Sciatic nerve (tissue), 2 donors: ENCODE results near the gene MYL5. TPM values are rescaled to one million over a fixed set of nuclear protein-coding genes. Genes with fewer than 3 reads are reported as not detected.

Source experiments
- ATAC-seq: fragments of 200-7000 bp; cut with Tn5 transposase; one replicate; pipeline ENCODE4 v1.9.1; 2020; ENCODE audit warnings: mild to moderate bottlenecking, moderate library complexity
- DNase-seq: peaks from one replicate; pipeline ENCODE4 v3.0.0-alpha.2; 2020; ENCODE audit warnings: low spot score
- intact Hi-C: fragments of 100-400 bp; cut with DNase I; formaldehyde crosslinking; loops from one replicate; pipeline ENCODE4 v1.14.2; 2022
- total RNA-seq: library from RNA; stranded (reverse); fragmentation: NEBNext Ultra II Directional; extraction: Animal tissue kit (Norgen Biotek cat#: 25700); gene quantifications from one replicate; pipeline ENCODE4 v1.2.1, GENCODE V29; 2021
- donor health status: DM: no; HTN: no; CAD: no.
- donor health status: DM: no; HTN: no; CAD: no.

Gene MYL5
- total RNA-seq, 1 donor from 2014 or later: 14.6 TPM

DNA sequence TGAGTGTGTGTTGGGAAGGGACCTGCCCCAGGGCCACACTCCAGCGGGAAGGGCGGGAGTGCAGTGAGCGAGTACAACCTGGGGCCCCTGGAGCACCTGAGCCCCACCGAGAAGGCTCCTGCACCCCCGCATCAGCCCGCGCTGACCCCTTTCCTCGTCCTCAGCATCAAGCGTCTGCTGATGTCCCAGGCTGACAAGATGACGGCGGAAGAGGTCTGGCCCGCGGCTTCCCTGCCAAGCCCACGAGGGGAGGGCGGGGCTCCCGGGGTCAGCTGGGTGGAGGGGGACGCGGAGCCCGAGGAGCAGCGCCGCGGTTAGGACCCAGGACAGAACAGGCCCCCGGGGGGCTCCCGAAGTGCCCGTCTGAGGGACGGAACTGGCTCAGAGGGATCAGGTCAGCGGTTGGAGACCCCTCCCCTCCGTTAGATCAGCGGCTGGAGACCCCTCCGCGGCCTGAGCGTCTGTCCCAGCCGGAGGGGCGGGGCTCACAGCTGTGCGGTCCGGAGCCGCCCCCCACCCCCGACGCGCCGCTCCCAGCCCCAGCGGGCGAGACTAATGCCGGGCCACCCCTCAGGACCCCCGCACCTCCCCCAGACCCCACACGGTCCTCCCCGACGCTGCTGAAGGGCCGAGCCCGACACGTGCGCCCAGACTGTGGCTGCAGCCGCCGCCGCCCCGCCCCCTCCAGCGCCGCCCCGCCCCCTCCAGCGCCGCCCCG lies 6.7 kb downstream of the MYL5 start:
- DNase-seq: peak; percentile 85
- intact Hi-C loops: no loop called here
- ATAC-seq: peak; percentile 60

DNA sequence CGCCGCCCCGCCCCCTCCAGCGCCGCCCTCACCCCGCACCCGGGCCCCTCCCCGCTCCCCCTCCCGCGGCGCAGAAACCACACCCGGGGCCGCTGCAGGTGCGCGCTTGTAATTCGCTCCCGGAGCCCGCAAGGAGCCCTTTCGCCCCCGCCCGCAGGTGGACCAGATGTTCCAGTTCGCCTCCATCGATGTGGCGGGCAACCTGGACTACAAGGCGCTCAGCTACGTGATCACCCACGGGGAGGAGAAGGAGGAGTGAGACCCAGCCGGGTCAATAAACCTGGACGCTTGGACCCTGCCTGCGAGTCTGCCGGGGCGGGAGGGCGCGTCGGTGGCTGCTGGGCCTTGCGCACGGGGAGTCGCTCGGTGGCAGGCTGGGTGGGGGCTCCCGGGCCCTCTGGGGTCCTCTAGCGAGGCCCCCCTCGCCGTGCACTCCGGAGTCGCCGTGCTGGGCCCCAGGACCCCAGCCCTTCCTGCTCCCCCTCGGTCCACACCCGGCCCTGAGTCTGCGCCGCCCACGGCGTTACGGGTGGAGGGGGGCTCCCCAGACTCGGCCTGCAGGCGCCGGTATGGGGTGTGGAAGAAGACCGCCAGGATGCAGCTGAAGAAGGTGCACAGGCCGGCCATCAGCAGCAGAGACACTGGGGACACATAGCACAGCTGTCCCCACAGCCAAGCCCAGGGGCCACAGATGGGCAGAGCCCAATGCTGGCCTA lies 7.6 kb downstream of the MYL5 start:
- no peak for ATAC-seq
- no peak for DNase-seq
- intact Hi-C loops: no loop called here

DNA sequence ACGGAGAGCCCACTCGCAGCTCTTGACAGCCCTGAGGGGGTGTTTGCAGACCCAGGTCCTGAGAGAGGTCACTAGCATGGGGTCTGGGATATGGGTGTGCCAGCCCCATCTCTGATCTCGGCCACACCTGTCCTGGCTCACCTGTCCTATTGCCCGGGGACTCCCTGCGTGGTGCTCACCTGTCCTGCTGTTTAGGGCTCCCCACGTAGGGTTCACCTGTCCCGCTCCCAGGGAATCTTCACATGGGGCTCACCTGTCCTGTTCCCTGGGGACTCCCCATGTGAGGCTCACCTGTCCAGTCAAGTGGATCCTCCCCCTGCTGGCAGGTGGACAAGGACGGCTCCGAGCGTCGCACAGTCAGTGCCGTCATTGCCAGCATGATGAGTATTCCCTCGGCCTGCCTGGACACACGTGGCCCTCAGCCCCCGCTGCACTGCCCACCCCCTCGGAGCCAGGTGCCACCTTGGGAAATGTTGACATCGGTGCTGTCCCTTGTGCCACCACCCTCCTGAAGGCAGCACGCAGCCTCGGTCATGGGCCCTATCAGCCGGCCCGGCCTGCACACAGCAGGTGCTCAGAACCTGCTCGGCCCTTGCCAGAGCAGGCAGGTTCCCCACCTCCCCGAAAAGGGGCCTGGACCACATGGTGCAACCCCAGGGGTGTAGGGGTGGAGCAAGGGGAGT lies 8.3 kb downstream of the MYL5 start:
- no peak for ATAC-seq
- intact Hi-C loops: no loop called here
- no peak for DNase-seq

DNA sequence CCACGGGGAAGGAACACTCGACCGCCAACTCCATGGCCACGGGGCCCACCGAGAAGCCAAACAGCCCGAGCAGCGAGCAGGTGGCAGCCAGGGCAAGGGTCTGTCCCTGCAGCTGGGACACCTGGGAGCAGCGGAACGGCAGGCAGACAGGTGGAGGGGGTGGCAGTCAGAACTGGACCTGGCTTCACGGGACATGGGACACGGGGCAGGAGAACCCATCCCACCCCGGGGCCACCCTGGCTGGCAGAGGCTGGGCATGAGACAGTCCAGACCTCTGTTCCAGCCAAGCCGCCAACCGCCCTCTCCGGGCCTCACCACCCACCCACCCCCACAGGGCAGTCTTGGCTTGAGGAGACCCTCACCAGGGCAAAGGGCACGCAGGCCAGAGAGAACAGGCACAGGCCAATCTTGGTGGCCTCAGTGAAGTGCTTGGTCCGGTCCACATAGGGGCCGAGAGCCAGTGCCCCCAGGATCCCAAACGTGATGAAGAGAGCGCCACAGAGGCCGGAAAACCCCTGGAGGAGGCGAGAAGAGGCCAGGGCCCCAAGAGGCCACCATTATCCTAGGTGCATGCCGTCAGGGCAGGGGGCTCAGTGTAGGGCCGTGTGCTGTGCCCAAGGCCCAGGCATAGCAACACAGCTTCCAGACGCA lies 9.0 kb downstream of the MYL5 start:
- intact Hi-C loops: no loop called here
- ATAC-seq (no peak), DNase-seq (no peak)

DNA sequence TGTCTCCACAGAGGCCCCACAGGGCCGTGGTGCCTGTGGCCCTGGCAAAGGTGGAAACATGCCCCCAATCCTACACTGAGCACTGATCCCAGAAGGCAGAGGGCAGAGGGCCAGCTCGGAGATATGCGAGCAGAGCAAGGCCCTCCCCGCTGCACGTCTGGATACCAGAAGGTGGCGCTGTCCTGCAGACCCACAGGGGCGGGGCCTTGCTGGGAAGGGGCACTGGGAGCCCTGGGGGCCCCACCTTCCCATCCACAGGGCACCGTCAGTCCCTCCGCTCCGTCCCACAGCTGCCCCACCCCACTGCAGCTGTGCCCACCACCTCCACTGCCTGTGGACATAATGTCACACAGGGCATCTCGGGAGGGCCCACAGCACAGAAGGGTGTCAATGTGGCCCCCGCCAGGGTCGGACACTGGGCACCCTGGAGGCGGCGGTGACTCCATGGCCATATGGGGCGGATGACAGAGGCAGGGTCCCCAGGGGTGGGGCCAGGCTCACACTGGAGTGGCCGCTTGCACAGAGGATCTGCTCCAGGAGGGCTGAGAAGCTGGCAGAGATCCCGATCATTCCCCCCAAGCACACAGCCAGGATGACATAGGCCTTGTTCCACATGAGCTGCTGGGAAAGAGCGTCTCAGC lies 9.8 kb downstream of the MYL5 start:
- ATAC-seq (peak; percentile 38), DNase-seq (no peak)
- intact Hi-C loops: no loop called here

DNA sequence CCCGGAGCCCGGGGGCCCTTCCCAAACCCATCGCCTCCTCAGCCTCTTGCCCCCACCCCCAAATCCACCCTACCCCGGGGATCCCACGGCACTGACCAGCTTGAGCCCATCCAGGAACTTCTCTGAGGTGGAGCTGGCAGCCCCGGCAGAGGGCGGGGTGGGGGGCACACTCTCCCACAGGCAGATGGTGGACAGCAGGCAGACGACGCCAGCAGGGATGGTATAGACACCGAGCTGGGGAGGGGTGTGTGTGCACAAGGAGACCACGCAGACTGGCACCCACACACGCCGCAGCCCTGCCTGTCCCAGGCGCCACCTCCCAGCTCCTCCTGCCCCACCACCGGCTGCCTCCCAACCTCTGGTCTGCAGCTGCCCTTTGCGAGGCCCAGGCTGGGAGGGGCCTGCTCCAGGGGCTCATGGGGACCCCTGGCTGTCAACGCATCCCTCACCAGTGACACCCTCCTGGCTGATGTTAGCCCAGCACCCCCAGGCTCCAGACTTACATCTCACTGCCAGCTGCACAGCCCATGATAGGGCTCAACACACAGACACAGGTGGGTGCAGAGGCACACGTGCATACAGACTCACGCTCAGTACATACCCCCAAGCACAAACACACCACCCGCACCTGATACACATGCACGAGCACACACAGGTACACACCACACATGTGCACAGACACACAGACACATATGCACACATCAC lies 10.4 kb downstream of the MYL5 start:
- no peak for ATAC-seq
- intact Hi-C loops: no loop called here

DNA sequence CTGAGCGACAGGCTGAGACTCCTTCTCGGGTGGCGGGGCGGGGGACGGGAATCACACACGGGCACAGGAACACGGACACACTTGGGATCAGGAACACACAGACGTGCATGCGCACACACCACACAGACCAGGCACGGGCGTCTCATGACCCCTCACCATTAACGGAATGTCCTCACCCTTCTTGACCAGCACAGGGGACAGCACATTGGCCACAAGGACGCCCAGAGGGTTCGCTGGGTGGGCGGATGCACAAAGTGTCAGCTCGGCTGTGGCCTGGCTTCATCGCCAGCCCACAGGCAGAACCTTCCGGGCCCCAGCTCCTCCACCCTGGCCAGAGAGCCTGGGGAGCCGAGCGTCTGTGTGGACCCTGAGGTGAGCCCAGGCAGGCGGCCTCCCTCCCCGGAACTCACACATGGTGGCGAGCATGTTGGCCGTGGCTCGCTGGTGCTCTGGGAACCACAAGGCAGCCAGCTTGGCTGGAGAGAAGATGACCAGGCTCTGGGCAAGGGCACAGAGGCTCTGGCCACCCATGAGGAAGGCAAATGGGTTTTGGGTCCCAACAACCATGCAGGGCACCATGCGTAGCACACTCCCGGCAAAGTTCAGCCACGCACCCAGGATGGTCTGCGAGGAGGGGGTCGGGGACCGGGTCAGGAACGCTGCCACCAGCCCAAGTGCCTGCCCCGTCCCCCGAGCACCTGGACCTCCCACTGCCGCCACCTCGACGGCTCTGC lies 11.5 kb downstream of the MYL5 start:
- intact Hi-C loops: no loop called here
- ATAC-seq (no peak), DNase-seq (peak; percentile 59)

More for the DNA sequence above, 10.4 kb downstream of the MYL5 start:
- DNase-seq: no peak

DNA sequence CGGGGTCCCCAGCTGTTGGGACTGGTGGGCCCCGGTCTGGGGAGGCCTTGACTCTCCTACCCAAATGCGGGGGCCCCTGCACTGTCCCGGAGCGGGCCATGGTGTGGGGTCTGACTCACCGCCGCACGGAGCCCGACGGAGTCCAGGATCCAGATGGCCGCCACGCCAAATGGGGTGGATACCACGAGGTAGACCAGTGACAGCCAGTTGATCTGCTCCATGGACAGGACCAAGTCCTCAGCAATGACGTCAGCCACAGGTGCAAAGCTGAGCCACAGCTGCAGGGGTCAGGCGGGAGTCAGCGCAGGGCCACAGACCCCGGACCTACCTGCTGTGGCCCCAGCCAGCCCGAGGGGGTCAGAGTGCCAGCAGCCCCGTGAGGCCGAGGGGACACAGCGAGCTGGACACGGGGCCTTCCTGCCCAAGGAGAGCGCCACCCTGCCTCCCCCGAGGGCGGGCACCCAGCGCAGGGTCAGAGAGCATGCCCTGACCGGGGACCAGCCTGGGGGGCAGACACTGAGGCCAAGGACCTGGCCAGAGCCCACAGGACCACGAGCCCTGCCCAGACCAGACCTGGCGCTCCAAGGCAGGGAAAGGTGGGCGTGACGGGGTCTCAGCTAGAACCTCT lies 12.2 kb downstream of the MYL5 start:
- DNase-seq (peak; percentile 62), ATAC-seq (no peak)
- intact Hi-C loops: no loop called here

DNA sequence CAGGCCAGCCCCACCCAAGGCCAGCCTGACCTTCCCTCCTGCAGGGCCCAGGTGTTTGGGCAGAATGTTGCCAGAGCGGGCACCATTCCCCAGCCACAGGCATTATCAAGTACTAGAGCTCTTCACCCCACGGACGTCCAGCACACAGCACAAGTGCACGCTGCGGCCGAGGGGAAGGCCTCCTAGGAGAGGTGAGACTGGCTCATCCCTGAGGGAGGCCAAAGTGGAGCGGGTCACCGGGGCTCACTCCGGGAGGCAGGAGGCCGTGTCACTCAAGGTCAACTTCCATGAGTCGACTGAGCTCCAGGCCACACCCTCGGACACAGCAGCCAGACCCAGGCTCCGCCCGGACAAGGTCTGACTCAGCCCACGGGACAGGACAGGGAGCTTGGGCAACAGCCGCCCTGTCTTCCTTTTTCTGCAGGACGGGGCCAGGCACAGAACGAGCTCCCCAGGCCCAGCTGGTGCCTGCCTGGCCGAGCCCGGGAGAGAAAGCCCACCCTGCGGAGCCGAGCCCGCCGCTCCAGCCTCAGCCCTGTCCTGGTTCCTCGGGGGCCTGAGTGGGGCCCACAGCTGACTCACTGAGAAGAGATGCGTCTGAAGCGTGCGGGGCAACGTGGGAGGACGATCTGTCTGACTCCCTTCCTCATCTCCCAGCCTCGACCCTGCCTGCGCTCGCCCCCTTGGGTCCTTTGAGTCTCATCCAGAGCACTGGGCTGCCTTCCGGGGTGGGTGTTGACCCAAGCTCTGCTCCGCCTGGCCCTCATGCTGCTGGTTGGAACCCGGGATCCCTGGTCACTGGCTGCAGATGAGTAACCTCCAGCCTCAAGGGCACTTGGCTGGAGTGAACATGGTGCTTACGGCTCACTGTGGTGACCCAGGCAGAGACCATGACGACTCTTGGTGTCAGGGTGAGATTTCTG lies 13.0 kb downstream of the MYL5 start:
- intact Hi-C loops: no loop called here
- DNase-seq (peak; percentile 87), ATAC-seq (peak; percentile 84)

DNA sequence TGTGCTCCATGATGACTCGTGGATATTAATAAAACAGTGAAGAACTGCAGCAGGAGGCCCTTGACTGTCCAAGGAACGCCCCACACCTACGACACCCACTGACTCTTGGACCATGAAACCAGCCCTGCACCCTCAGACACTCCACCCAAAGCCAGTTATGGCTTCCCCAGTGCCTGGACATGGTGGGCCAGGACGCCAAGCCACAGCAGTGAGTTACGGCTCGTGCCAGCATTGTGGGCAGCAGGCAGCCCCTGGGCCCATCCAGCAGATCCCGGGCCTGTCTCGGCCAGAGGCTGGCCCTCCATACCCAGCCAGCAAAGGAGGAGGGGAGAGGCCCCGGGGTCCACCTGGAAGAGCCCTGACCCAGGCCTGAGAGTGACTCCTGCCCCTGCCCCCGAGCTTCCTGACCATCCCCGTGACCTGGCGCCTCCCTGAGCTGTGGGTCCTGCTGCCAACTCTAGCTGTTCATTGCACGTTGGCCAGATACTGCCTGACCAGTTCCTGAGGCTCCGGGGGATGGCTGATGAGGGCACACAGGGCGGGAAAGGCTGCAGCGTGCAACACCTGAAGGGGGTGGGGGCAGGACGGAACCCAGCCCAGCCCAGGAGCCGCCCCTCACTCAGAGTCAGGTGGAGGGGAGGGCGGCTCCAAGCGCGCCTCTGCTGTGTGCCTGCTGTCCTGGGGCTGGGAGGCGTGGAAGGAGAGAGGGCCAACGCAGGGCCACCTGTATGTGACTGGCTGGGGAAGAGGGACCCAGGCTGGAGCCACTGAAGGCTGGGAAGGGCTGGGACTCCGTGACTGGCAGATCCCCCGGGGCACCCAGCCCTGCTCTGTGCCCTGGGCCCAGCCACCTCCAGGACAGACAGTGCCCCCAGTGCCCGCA lies 13.9 kb downstream of the MYL5 start:
- ATAC-seq (peak; percentile 1), DNase-seq (peak; percentile 63)
- intact Hi-C loops: no loop called here

DNA sequence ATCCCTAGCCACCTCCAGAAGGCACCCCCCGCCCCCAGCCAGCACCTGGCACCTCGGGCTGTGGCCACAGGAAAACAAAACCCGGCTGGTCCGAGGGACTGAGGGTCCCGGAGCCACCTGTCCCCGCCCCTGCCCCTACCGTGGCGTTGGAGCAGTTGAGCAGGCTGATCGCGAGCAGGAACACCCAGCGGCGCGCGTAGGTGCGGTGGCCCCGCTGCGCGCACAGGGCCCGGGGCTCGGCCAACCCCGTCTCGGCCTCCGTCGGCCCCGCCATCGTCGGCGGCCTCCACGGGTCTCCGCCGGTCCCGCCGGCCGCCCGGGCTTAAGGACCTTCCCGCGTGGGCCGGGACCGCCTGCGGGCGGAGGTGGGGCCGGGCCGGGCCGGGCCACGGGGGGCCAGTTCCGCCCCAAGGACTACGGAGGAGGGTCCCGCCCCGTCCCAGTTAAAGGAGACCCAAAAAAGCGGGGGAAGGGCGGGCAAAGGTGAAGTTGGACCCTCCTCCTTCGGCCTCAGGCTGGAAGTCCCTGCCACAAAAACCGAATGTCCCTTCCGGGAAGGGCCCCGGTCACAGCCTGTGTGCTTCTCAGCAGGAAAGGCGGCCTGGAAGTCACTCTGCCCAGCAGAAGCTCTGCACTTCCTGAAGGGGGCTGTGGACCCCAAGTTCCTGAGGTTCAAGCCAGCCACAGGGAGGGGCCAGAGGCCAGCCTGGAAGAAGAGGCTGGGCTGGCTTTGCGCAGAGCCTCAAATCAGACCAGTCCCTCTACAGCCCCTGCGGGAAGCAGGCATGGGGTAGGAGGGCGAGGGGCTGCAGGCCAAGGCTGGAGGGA lies 14.7 kb downstream of the MYL5 start, which contains the start of gene SLC49A3:
Gene SLC49A3, minus strand, starts transcription at position 298 of the 828 bp plus-strand sequence. Its CDS starts 24 bp downstream, at position 274.
- DNase-seq: peak; percentile 62
- ATAC-seq: peak; percentile 25
- intact Hi-C loops: no loop called here

DNA sequence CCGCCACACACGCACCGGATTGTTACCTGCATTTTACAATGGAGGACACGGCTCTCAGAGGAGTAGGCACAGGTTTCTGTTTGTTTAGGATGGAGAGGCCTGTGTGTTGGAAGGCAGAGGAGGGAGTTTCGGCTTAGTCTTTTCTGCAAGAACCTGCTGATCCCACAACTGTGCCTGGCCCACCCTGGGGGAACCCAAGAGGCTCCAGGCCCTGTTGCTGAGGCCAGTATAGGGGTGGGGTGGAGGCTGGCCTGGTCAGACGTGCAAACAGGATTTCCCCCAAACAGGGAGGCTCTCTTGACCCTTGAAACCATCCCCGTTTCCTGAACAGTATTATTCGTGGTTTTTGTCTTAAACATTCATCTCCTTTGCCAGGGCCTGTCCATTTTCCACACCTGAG lies 15.4 kb downstream of the MYL5 start:
- no peak for ATAC-seq
- intact Hi-C loops: no loop called here

DNA sequence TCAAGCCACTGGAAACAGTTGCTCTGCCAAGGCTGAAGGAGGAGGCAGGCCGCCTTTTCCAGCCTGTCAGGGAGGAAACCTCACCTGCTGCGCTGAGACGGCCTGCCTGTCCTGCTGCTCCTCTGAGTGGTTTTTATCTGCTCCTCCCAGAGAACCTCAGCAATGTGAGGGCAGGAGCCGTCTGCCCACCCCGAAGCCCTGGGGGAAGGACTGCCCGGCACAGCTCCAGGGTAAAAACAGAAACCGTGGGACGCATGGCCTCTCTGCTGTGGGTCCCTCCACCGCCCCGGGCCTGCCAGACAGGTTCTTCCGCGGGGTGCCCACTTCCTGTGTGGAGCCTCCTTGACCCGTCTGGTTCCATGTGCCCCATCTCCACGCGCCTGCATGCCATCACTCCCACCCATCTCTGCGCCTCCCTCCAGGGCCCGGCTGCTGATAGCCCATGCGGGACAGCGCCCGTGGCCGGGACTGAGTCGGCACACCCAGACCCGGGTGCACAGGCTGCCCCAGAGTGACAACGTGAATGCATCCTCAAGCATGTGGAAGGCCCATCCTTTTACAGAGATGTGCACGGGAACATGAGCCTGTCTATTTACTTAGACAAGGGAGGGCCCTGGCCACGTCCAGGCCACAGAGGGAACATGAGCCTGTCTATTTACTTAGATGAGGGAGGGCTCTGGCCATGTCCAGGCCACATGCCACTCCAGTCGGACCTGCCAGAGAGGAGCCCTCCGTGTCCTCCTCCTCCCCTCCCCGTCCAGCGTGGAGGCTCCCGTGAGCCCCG lies 18.6 kb downstream of the MYL5 start:
- intact Hi-C loops: no loop called here
- ATAC-seq (no peak), DNase-seq (no peak)

More for the DNA sequence above, 15.4 kb downstream of the MYL5 start:
- DNase-seq: no peak
